Gastroesophageal sphincter (tissue), 4 donors: Measurements from ENCODE around the gene SUSD3. TPM values are rescaled to one million over a fixed set of nuclear protein-coding genes. Genes with fewer than 3 reads are reported as not detected.

Experiments used
- ATAC-seq: fragments of 150-250 bp; one replicate; pipeline ENCODE4 v1.9.1; 2016; ENCODE audit warnings: mild to moderate bottlenecking, moderate library complexity
- H3K27ac ChIP-seq, 4 donors: fragments of 200-600 bp; sonication (generic) in 3 of 4; 1 replicate in 3 of 4; 2 replicates in 1 of 4; pipeline ENCODE4 v1.5.1; 2016 to 2019
- H3K27me3 ChIP-seq: fragments of 200-600 bp; sonication (generic); one replicate; pipeline ENCODE4 v1.5.1; 2019
- H3K36me3 ChIP-seq, 2 donors: fragments of 200-600 bp; sonication (generic); one replicate each; pipeline ENCODE4 v1.5.1; 2019; ENCODE audit warnings: control low read depth in 1 of 2
- H3K4me1 ChIP-seq, 3 donors: fragments of 200-600 bp; sonication (generic); 1 replicate in 2 of 3; 2 replicates in 1 of 3; pipeline ENCODE4 v1.5.1; 2016 to 2019; ENCODE audit warnings: control low read depth in 2 of 3
- H3K4me3 ChIP-seq, 2 donors: fragments of 200-600 bp; sonication (generic); one replicate each; pipeline ENCODE4 v1.5.1; 2019; ENCODE audit warnings: mild to moderate bottlenecking in 1 of 2, moderate library complexity in 1 of 2
- H3K9me3 ChIP-seq, 3 donors: fragments of 200-600 bp; sonication (generic); one replicate each; pipeline ENCODE4 v1.5.1; 2017 to 2019; ENCODE audit warnings: control low read depth in 2 of 3
- CTCF ChIP-seq, 4 experiments: fragments of 200-600 bp in 2 of 4; fragments of 450-650 bp in 2 of 4; sonication (generic) in 1 of 4; IDR thresholded peaks; one replicate each; pipeline ENCODE4 v1.5.1; 2017 to 2019; ENCODE audit warnings: antibody characterized with exemption in 4 of 4, mild to moderate bottlenecking in 2 of 4, moderate library complexity in 2 of 4
- EP300 ChIP-seq: sonication (generic); formaldehyde crosslinking; IDR thresholded peaks from one replicate; pipeline ENCODE4 v1.6.1; 2017; ENCODE audit warnings: antibody characterized with exemption, mild to moderate bottlenecking
- POLR2A ChIP-seq, 2 donors: fragments of 450-650 bp; IDR thresholded peaks; one replicate each; pipeline ENCODE4 v1.6.1; 2017; ENCODE audit warnings: antibody characterized with exemption in 2 of 2, mild to moderate bottlenecking in 2 of 2, moderate library complexity in 1 of 2
- POLR2AphosphoS5 ChIP-seq: sonication (generic); formaldehyde crosslinking; IDR thresholded peaks from one replicate; pipeline ENCODE4 v1.6.1; 2017; ENCODE audit warnings: antibody characterized with exemption
- WGBS, 2 donors: methylation state at CpG; one replicate each; pipeline ENCODE4 v1.1.5; 2018; ENCODE audit warnings: low coverage in 1 of 2; 5-methylcytosine and 5-hydroxymethylcytosine counted together
- total RNA-seq, 4 donors: library from RNA; depleted of rRNA; stranded (reverse); fragments of >200 nt; gene quantifications; one replicate each; pipeline ENCODE4 v1.1.0, GENCODE V29; 2016

Gene SUSD3
- total RNA-seq, 4 donors from 2014 or later = 1.5 to 4.7 (median 2.1) TPM; not detected in 1

DNA sequence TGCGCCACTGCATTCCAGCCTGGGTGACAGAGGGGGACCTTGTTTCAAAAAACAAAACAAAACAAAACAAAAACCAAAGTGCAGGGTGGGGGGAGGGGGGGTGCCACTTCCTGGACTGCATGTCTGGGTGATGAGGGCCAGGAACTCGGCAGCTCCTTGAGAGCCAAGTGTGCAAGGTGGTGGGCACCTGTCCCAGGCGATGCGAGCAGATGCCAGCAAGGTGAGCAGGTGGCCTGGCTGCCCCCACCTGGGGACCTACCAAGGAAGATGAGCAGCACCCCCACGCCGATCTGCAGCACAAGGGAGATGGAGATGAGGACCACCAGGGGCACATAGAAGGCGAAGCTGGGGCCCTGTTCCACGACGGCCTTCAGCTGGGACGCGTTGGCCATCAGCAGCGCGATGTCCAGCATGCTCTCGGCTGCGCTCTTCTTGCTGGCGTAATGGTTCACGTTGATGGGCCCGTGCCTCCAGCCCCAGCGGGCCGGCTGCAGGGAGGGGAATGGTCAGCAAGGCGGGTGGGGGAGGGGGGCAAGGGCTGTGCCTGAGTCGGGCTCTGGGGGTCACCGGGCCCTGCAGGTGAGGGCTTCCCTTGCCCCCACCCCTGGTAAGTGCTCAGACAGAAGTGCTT is 67.8 kb downstream of the SUSD3 start:
- H3K36me3 ChIP-seq = peaks cover 0 to 54% of the 10 kb centered on the region in 2 donors
- peak overlapping the region in 1 of 2 donors; percentile 19 for H3K4me3 ChIP-seq
- no peak for ATAC-seq
- H3K9me3 ChIP-seq = no peaks in the 10 kb centered on the region
- TF ChIP-seq POLR2A (IDR thresholded peaks at IDR 0.05) = no peak
- no peak for TF ChIP-seq POLR2AphosphoS5
- TF ChIP-seq CTCF (IDR thresholded peaks at IDR 0.05) = no peak
- no peak for TF ChIP-seq EP300
- 68 to 92% methylated on average over 2 to 5 of the region's 23 CpGs for WGBS, 2 donors
- H3K27me3 ChIP-seq = no peaks in the 10 kb centered on the region
- H3K4me1 ChIP-seq = peaks cover 0 to 71% (median 54%) of the 10 kb centered on the region in 3 donors
- H3K27ac ChIP-seq = peak overlapping the region; percentile 50 to 98 (median 94)

GRCh38 chr9:93126825-93127368 is 68.4 kb downstream of the SUSD3 start:
- H3K36me3 ChIP-seq = peaks cover 0 to 47% of the 10 kb centered on the region in 2 donors
- H3K9me3 ChIP-seq = no peaks in the 10 kb centered on the region
- peaks cover 3 to 71% (median 60%) of the 10 kb centered on the region in 3 donors for H3K4me1 ChIP-seq
- ATAC-seq = peak; percentile 55
- H3K27ac ChIP-seq = peak overlapping the region; percentile 50 to 98 (median 94)
- H3K4me3 ChIP-seq = peak overlapping the region in 1 of 2 donors; percentile 19
- WGBS, 2 donors = 9 to 32% methylated on average over 4 to 6 of the region's 18 CpGs
- H3K27me3 ChIP-seq = no peaks in the 10 kb centered on the region
- no peak for TF ChIP-seq CTCF (IDR thresholded peaks at IDR 0.05)
- TF ChIP-seq POLR2AphosphoS5 = peak; percentile 12

GRCh38 chr9:93127395-93127911 is 69.0 kb downstream of the SUSD3 start:
- no peaks in the 10 kb centered on the region for H3K27me3 ChIP-seq
- peak overlapping the region; percentile 50 to 98 (median 94) for H3K27ac ChIP-seq
- H3K9me3 ChIP-seq = no peaks in the 10 kb centered on the region
- WGBS, 2 donors = 0% methylated on average over 2 of the region's 8 CpGs; no CpG with 5 or more reads in 1 of the 2 donors
- H3K4me3 ChIP-seq = peak overlapping the region in 1 of 2 donors; percentile 19
- peaks cover 3 to 76% (median 66%) of the 10 kb centered on the region in 3 donors for H3K4me1 ChIP-seq
- H3K36me3 ChIP-seq = peaks cover 0 to 42% of the 10 kb centered on the region in 2 donors
- no peak for ATAC-seq
- TF ChIP-seq POLR2A (IDR thresholded peaks at IDR 0.05) = no peak
- no peak for TF ChIP-seq EP300
- no peak for TF ChIP-seq CTCF (IDR thresholded peaks at IDR 0.05)
- TF ChIP-seq POLR2AphosphoS5 = no peak

DNA sequence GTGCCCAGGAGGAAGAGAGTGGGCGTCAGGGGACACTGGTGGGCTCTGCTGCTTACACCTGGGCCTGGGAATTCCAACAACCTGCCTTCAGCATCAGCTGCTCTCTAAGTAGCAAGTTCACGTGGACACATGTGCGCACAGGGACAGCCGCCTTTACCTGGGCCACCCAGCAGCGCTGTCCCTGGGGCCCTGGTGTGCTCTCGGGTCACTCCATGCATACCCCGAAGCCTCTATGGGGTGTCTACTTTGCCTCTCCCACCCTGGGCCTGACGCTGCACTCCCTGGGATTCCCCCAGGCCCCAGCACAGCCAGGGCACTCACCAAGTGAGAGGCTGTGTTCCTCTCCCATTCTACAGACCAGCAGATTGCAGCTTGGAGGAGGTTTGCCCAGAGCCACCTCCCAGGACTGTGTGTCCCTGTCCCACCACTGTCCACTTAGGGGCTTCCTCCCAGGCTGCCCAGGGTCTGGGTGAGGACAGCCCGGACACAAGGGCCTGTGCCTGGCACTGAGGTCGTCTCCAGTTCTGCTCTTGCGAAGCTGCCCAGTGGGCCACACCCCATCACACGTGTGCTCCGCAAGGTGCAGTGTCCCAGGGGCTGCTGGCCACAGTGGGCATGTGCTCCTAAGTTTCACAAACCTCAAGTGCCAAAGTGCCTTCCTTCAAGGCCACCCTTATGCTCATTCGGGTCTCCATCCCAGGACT is 69.7 kb downstream of the SUSD3 start:
- Histone ChIP-seq H3K9me3 (no peaks in the 10 kb centered on the region), H3K36me3 (peaks cover 0 to 35% of the 10 kb centered on the region in 2 donors), H3K4me1 (peaks cover 3 to 78% (median 73%) of the 10 kb centered on the region in 3 donors), H3K4me3 (no peak overlapping the region), H3K27me3 (no peaks in the 10 kb centered on the region), H3K27ac (peak overlapping the region; percentile 50 to 98 (median 94))
- TF ChIP-seq EP300 (no peak), POLR2A (IDR thresholded peaks at IDR 0.05) (no peak)
- ATAC-seq = no peak
- WGBS, 2 donors = 80% methylated on average over 1 of the region's 14 CpGs; no CpG with 5 or more reads in 1 of the 2 donors

DNA sequence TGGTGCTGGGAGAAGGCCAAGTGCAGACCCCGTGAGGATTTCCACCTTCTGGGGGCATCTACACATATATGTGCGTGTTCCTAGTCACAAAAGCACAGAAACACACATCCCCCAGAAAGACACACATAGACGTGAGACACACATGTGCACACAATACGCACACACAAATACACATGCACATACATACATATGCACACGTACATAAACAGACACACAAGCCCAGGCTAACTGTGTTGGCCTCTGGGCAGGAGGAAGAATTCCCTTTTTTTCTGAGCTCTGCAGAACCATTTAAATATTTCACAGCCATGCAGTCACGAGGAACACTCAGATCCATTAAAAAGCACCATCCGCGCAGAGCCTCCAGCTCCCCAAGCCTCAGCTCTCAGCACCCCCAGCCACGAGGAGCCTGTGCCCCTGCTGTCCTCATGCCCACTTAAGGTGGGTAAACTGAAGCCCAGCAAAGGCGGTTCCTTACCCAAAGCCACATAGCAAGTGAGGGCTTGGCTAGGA is 70.3 kb downstream of the SUSD3 start:
- Histone ChIP-seq H3K36me3 (peaks cover 0 to 29% of the 10 kb centered on the region in 2 donors), H3K9me3 (no peaks in the 10 kb centered on the region), H3K4me1 (peaks cover 3 to 81% (median 74%) of the 10 kb centered on the region in 3 donors), H3K4me3 (peak overlapping the region in 1 of 2 donors; percentile 14), H3K27ac (peak overlapping the region in 3 of 4 donors; percentile 89 to 98 (median 98)), H3K27me3 (no peaks in the 10 kb centered on the region)
- ATAC-seq = no peak
- 76% methylated on average over 6 of the region's 10 CpGs; no CpG with 5 or more reads in 1 of the 2 donors for WGBS, 2 donors
- no peak for TF ChIP-seq POLR2A (IDR thresholded peaks at IDR 0.05)
- TF ChIP-seq POLR2AphosphoS5 = no peak
- no peak for TF ChIP-seq CTCF (IDR thresholded peaks at IDR 0.05)
- no peak for TF ChIP-seq EP300
